ENCODE data around the gene OAS3. TPM values are rescaled to one million over a fixed set of nuclear protein-coding genes. Genes with fewer than 3 reads are reported as not detected.

OAS3 gene
- total RNA-seq, 1 experiment from 2014 or later, result 17.4 TPM

- H4K20me1 ChIP-seq (ENCODE audit: insufficient read depth), result no peaks in the 10 kb centered on the region
These were observed 29.0 kb downstream of the OAS3 start for GRCh38 chr12:112967306-112967705.

DNA sequence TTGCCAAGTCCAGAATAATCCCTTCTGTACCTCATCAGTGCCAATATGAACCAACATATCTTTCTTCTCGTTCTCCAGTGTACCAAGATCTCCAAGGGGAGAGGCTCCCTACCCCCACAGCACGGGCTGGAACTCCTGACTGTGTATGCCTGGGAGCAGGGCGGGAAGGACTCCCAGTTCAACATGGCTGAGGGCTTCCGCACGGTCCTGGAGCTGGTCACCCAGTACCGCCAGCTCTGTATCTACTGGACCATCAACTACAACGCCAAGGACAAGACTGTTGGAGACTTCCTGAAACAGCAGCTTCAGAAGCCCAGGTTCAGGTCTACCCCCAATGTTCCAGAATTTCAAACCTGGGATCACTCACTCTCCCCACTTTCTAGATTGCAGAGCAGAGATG is 29.6 kb downstream of the OAS3 start:
- H3K9me3 ChIP-seq (ENCODE audit: insufficient read depth, low read depth), result no peaks in the 10 kb centered on the region
- no peak for DNase-seq
- H2AFZ ChIP-seq, result no peak overlapping the region
- H3K36me3 ChIP-seq (ENCODE audit: low read depth), result no peaks in the 10 kb centered on the region
- H3F3A ChIP-seq (ENCODE audit: insufficient read depth, low read depth), result no peaks in the 10 kb centered on the region
- intact Hi-C loops (cut with micrococcal nuclease; ENCODE audit: unreplicated experiment), result no loop called here
- H3K4me2 ChIP-seq, result no peak overlapping the region
- no peaks in the 10 kb centered on the region for H3K4me1 ChIP-seq (replicated peaks; ENCODE audit: insufficient read depth)
- H3K4me3 ChIP-seq, result no peak overlapping the region
- H3K27me3 ChIP-seq (ENCODE audit: insufficient read depth, low read depth), result no peaks in the 10 kb centered on the region
- no peaks in the 10 kb centered on the region for H4K20me1 ChIP-seq (ENCODE audit: insufficient read depth)
- H3K27ac ChIP-seq, result no peak overlapping the region
- no peaks in the 10 kb centered on the region for H3K79me2 ChIP-seq (ENCODE audit: low read depth)
- ChIA-PET CTCF (no interaction called here), POLR2A (ENCODE audit: unreplicated experiment) (no interaction called here)
- no TSS peak for BruUV-seq (replicated peaks)
- TF ChIP-seq EZH2 (IDR thresholded peaks at IDR 0.05; ENCODE audit: low read depth) (no peak), CTCF (conservative IDR thresholded peaks at IDR 0.05) (no peak)
- no peaks in the 10 kb centered on the region for H3K9me2 ChIP-seq (ENCODE audit: insufficient read depth)

More at GRCh38 chr12:112967306-112967705, 29.0 kb downstream of the OAS3 start:
- CTCF ChIA-PET, result no interaction called here
- Histone ChIP-seq H3K36me3 (ENCODE audit: low read depth) (no peaks in the 10 kb centered on the region), H3K27me3 (ENCODE audit: insufficient read depth, low read depth) (no peaks in the 10 kb centered on the region), H3K4me3 (no peak overlapping the region), H3K79me2 (ENCODE audit: low read depth) (no peaks in the 10 kb centered on the region), H3K27ac (no peak overlapping the region), H3K4me1 (replicated peaks; ENCODE audit: insufficient read depth) (no peaks in the 10 kb centered on the region), H3K4me2 (no peak overlapping the region), H2AFZ (no peak overlapping the region), H3F3A (ENCODE audit: insufficient read depth, low read depth) (no peaks in the 10 kb centered on the region), H3K9me3 (ENCODE audit: insufficient read depth, low read depth) (no peaks in the 10 kb centered on the region), H3K9me2 (ENCODE audit: insufficient read depth) (no peaks in the 10 kb centered on the region)
- intact Hi-C loops (cut with micrococcal nuclease; ENCODE audit: unreplicated experiment), result no loop called here
- no TSS peak for BruUV-seq (replicated peaks)
- no peak for DNase-seq
- POLR2A ChIA-PET (ENCODE audit: unreplicated experiment), result no interaction called here
- no peak for TF ChIP-seq CTCF (conservative IDR thresholded peaks at IDR 0.05)
- TF ChIP-seq EZH2 (IDR thresholded peaks at IDR 0.05; ENCODE audit: low read depth), result no peak

DNA sequence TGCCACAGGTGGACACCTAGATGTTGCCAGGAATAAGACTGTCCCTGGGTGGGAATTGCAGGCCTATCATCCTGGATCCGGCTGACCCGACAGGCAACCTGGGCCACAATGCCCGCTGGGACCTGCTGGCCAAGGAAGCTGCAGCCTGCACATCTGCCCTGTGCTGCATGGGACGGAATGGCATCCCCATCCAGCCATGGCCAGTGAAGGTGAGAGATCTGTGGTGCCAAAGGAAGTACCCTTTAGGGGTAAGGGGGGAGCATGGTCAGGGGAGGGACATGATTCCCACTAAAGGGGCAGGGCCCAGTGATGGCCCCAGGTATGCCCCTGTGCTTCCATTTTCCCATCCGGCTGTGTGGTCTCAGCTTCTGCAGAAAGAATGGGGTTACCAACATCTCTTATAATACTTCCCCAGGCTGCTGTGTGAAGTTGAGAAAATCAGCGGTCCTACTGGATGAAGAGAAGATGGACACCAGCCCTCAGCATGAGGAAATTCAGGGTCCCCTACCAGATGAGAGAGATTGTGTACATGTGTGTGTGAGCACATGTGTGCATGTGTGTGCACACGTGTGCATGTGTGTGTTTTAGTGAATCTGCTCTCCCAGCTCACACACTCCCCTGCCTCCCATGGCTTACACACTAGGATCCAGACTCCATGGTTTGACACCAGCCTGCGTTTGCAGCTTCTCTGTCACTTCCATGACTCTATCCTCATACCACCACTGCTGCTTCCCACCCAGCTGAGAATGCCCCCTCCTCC is 31.5 kb downstream of the OAS3 start:
- Histone ChIP-seq H3K27me3 (ENCODE audit: insufficient read depth, low read depth) (no peaks in the 10 kb centered on the region), H3K79me2 (ENCODE audit: low read depth) (no peaks in the 10 kb centered on the region), H3F3A (ENCODE audit: insufficient read depth, low read depth) (no peaks in the 10 kb centered on the region), H4K20me1 (ENCODE audit: insufficient read depth) (no peaks in the 10 kb centered on the region), H3K4me1 (replicated peaks; ENCODE audit: insufficient read depth) (no peaks in the 10 kb centered on the region), H3K36me3 (ENCODE audit: low read depth) (no peaks in the 10 kb centered on the region), H3K4me3 (no peak overlapping the region), H3K4me2 (no peak overlapping the region), H3K9me3 (ENCODE audit: insufficient read depth, low read depth) (no peaks in the 10 kb centered on the region), H3K9me2 (ENCODE audit: insufficient read depth) (no peaks in the 10 kb centered on the region), H3K27ac (no peak overlapping the region), H2AFZ (no peak overlapping the region)
- DNase-seq, result no peak
- TF ChIP-seq CTCF (conservative IDR thresholded peaks at IDR 0.05), result no peak
- TF ChIP-seq EZH2 (IDR thresholded peaks at IDR 0.05; ENCODE audit: low read depth), result no peak
- intact Hi-C loops (cut with micrococcal nuclease; ENCODE audit: unreplicated experiment), result no loop called here
- BruUV-seq (replicated peaks), result no TSS peak
- POLR2A ChIA-PET (ENCODE audit: unreplicated experiment), result no interaction called here
- CTCF ChIA-PET, result no interaction called here
